Measurements from ENCODE around the gene HSF5. TPM values are rescaled to one million over a fixed set of nuclear protein-coding genes. Genes with fewer than 3 reads are reported as not detected.
A peak's percentile ranks its signal among the peaks of the same experiment; 100 is the strongest.

HSF5 gene
- total RNA-seq, 1 donor from 2014 or later: 0.42 TPM

DNA sequence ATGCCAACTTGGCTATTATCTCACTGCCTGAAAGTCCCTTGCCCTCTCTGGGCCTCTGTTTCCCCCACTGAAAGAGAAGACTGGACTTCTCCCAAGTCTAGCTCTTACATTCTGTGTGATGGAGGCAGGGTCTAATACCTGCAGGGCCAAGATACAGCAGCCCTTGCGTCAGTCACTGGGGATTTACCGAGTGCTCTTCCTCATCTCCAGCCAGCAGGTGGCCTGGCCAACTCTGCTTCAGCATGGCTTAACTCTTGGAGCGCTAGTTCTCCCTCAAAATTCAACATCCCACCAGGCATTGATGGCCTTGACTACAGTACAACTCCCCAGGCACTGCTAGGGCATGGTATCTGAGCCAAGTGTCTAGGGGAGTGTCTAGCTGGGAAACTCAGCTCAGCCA, 46.1 kb upstream of the HSF5 start:
- TF ChIP-seq, protein P1, sequence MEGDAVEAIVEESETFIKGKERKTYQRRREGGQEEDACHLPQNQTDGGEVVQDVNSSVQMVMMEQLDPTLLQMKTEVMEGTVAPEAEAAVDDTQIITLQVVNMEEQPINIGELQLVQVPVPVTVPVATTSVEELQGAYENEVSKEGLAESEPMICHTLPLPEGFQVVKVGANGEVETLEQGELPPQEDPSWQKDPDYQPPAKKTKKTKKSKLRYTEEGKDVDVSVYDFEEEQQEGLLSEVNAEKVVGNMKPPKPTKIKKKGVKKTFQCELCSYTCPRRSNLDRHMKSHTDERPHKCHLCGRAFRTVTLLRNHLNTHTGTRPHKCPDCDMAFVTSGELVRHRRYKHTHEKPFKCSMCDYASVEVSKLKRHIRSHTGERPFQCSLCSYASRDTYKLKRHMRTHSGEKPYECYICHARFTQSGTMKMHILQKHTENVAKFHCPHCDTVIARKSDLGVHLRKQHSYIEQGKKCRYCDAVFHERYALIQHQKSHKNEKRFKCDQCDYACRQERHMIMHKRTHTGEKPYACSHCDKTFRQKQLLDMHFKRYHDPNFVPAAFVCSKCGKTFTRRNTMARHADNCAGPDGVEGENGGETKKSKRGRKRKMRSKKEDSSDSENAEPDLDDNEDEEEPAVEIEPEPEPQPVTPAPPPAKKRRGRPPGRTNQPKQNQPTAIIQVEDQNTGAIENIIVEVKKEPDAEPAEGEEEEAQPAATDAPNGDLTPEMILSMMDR (IDR thresholded peaks at IDR 0.05; ENCODE audit: insufficient read depth, low read length, poor library complexity, severe bottlenecking): no peak
- H3K36me3 ChIP-seq (ENCODE audit: control insufficient read depth, insufficient read depth, low read length): no peaks in the 10 kb centered on the region

GRCh38 chr17:58533616-58534188, 45.5 kb upstream of the HSF5 start:
- Histone ChIP-seq H3K36me3 (ENCODE audit: control insufficient read depth, insufficient read depth, low read length) (no peaks in the 10 kb centered on the region), H3K4me3 (ENCODE audit: low read depth, low read length) (no peak overlapping the region), H3K27me3 (ENCODE audit: control insufficient read depth, insufficient read depth, low read length) (peaks cover 17% of the 10 kb centered on the region)
- TF ChIP-seq, protein P1 (IDR thresholded peaks at IDR 0.05; ENCODE audit: insufficient read depth, low read length, poor library complexity, severe bottlenecking): no peak
- no peak for DNase-seq (ENCODE audit: low read depth)

More for the DNA sequence above, 46.1 kb upstream of the HSF5 start:
- DNase-seq (ENCODE audit: low read depth): no peak
- no peak overlapping the region for H3K4me3 ChIP-seq (ENCODE audit: low read depth, low read length)
- peaks cover 19% of the 10 kb centered on the region for H3K27me3 ChIP-seq (ENCODE audit: control insufficient read depth, insufficient read depth, low read length)

DNA sequence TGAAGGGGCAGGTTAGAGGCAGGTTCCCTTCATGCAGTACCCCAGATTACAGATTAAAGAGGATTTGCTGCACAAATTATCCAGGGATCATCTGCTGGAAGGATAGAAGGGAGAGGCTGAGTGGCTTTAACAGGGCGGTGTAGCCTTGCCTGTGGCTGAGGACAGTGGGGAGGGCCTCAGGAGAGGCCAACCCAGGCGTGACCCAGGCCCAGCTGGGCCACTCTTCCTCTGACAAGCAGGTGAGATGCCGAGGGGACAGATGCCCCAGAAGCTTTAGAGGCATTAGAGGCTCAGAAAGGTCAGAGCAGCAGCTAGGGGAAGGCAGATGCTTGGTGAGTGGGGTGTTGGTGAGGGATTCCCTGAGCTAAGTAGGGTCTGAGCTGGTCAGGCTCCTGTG, 44.3 kb upstream of the HSF5 start:
- Histone ChIP-seq H3K27me3 (ENCODE audit: control insufficient read depth, insufficient read depth, low read length) (peaks cover 17% of the 10 kb centered on the region), H3K36me3 (ENCODE audit: control insufficient read depth, insufficient read depth, low read length) (no peaks in the 10 kb centered on the region), H3K4me3 (ENCODE audit: low read depth, low read length) (no peak overlapping the region)
- no peak for DNase-seq (ENCODE audit: low read depth)
- TF ChIP-seq, protein P1 (IDR thresholded peaks at IDR 0.05; ENCODE audit: insufficient read depth, low read length, poor library complexity, severe bottlenecking): no peak

GRCh38 chr17:58531661-58532554, 43.7 kb upstream of the HSF5 start:
- Histone ChIP-seq H3K4me3 (ENCODE audit: low read depth, low read length) (peak overlapping the region; percentile 44), H3K36me3 (ENCODE audit: control insufficient read depth, insufficient read depth, low read length) (no peaks in the 10 kb centered on the region), H3K27me3 (ENCODE audit: control insufficient read depth, insufficient read depth, low read length) (peaks cover 17% of the 10 kb centered on the region)
- TF ChIP-seq, protein P1 (IDR thresholded peaks at IDR 0.05; ENCODE audit: insufficient read depth, low read length, poor library complexity, severe bottlenecking): no peak
- DNase-seq (ENCODE audit: low read depth): no peak

DNA sequence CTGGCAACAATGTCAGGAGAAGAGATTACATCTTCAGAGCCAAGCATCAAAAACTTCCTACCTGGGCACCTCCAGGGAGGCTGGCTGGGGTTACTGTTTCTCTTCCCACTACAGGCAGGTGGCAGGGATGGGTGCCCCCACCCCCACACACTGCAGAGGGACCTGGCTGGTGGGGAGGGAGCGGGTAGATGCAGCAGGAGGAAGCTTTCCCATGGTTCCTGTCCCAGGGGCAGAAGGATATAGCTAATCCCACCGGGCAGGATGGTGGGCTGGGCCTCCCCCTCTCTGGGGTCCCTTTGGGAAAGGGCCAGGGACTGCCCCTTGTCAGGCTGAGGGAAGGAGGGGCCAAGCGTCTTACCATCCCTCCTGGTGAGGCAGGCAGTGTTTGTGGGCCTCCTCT, 42.9 kb upstream of the HSF5 start:
- TF ChIP-seq, protein P1 (IDR thresholded peaks at IDR 0.05; ENCODE audit: insufficient read depth, low read length, poor library complexity, severe bottlenecking): no peak
- DNase-seq (ENCODE audit: low read depth): no peak
- Histone ChIP-seq H3K4me3 (ENCODE audit: low read depth, low read length) (peak overlapping the region; percentile 44), H3K36me3 (ENCODE audit: control insufficient read depth, insufficient read depth, low read length) (no peaks in the 10 kb centered on the region), H3K27me3 (ENCODE audit: control insufficient read depth, insufficient read depth, low read length) (peaks cover 17% of the 10 kb centered on the region)

Measured in kidney epithelial cell (primary cell).